HepG2 (cell line): ENCODE results near the gene HOXA7. TPM values are rescaled to one million over a fixed set of nuclear protein-coding genes. Genes with fewer than 3 reads are reported as not detected.
A peak's percentile ranks its signal among the peaks of the same experiment; 100 is the strongest.

Experiments used
- EZH2 ChIP-seq: conservative IDR thresholded peaks from 2 replicates; pipeline ENCODE4 v1.6.1; 2012; ENCODE audit warnings: mild to moderate bottlenecking, low read depth, low read length, moderate library complexity
- HNRNPLL ChIP-seq: fragments of 200-400 bp; formaldehyde crosslinking; IDR thresholded peaks from 2 replicates; pipeline ENCODE4 v1.6.1; 2017; ENCODE audit warnings: mild to moderate bottlenecking, low read depth, low read length; ENCODE audit not compliant: poor library complexity, severe bottlenecking
- HOXA9 ChIP-seq: sonication (generic); formaldehyde crosslinking; IDR thresholded peaks from 2 replicates; pipeline ENCODE4 v1.8.1; 2022; ENCODE audit warnings: missing genetic modification reagents, mild to moderate bottlenecking, moderate library complexity, borderline replicate concordance
- ISX ChIP-seq: sonication (generic); formaldehyde crosslinking; conservative IDR thresholded peaks from 2 replicates; pipeline ENCODE4 v1.5.0; 2020; ENCODE audit warnings: missing genetic modification reagents
- JDP2 ChIP-seq: sonication (generic); formaldehyde crosslinking; IDR thresholded peaks from 2 replicates; pipeline ENCODE4 v1.8.1; 2022; ENCODE audit warnings: missing genetic modification reagents, borderline replicate concordance
- JUND ChIP-seq: sonication (generic); formaldehyde crosslinking; IDR thresholded peaks from 2 replicates; pipeline ENCODE4 v1.8.0; 2022; ENCODE audit warnings: mild to moderate bottlenecking, missing genetic modification reagents
- NFATC3 ChIP-seq: sonication (generic); formaldehyde crosslinking; IDR thresholded peaks from 2 replicates; pipeline ENCODE4 v1.5.1; 2020; ENCODE audit warnings: mild to moderate bottlenecking, missing genetic modification reagents
- POLR2A ChIP-seq, 2 experiments: IDR thresholded peaks; 2 replicates each; pipeline ENCODE4 v1.6.1; 2011; ENCODE audit warnings: low read depth in 2 of 2, low read length in 2 of 2, mild to moderate bottlenecking in 1 of 2, moderate library complexity in 1 of 2; ENCODE audit not compliant: insufficient read depth in 1 of 2
- RBFOX2 ChIP-seq: fragments of 200-400 bp; formaldehyde crosslinking; IDR thresholded peaks from 2 replicates; pipeline ENCODE4 v1.6.1; 2017; ENCODE audit warnings: low read depth, mild to moderate bottlenecking, low read length
- RCOR2 ChIP-seq: IDR thresholded peaks from 2 replicates; pipeline ENCODE4 v1.6.1; 2016; ENCODE audit warnings: missing biosample characterization, missing genetic modification reagents
- SMARCC2 ChIP-seq: fragments of 450-650 bp; IDR thresholded peaks from 2 replicates; pipeline ENCODE4 v1.6.1; 2017; ENCODE audit warnings: antibody characterized with exemption, mild to moderate bottlenecking
- ZC3H13 ChIP-seq: sonication (generic); formaldehyde crosslinking; IDR thresholded peaks from 2 replicates; pipeline ENCODE4 v1.8.1; 2023; ENCODE audit warnings: mild to moderate bottlenecking, missing genetic modification reagents, moderate library complexity
- ZFP37 ChIP-seq: sonication (generic); formaldehyde crosslinking; IDR thresholded peaks from 2 replicates; pipeline ENCODE4 v1.4.0; 2020; ENCODE audit warnings: missing genetic modification reagents, borderline replicate concordance
- ZNF136 ChIP-seq: sonication (generic); formaldehyde crosslinking; IDR thresholded peaks from 2 replicates; pipeline ENCODE4 v1.8.1; 2022; ENCODE audit warnings: low read depth, mild to moderate bottlenecking, moderate library complexity, missing genetic modification reagents
- ZNF382 ChIP-seq: sonication (generic); formaldehyde crosslinking; IDR thresholded peaks from 2 replicates; pipeline ENCODE4 v1.5.0; 2020; ENCODE audit warnings: missing genetic modification reagents, mild to moderate bottlenecking, borderline replicate concordance
- ZNF564 ChIP-seq: sonication (generic); formaldehyde crosslinking; IDR thresholded peaks from 2 replicates; pipeline ENCODE4 v1.8.1; 2023; ENCODE audit warnings: mild to moderate bottlenecking, missing genetic modification reagents
- ZNF678 ChIP-seq: sonication (generic); formaldehyde crosslinking; IDR thresholded peaks from 2 replicates; pipeline ENCODE4 v1.4.0; 2020; ENCODE audit warnings: mild to moderate bottlenecking, missing genetic modification reagents
- ZNF749 ChIP-seq: sonication (generic); formaldehyde crosslinking; IDR thresholded peaks from 2 replicates; pipeline ENCODE4 v1.8.0; 2022; ENCODE audit warnings: mild to moderate bottlenecking, missing genetic modification reagents, moderate library complexity, borderline replicate concordance
- polyA plus RNA-seq, 8 experiments: library from polyadenylated mRNA; depleted of rRNA in 3 of 8; stranded (reverse) in 7 of 8; unstranded in 1 of 8; fragments of >200 nt; fragmentation: Illumina TruSeq in 4 of 8; extraction: Trizol in 4 of 8; gene quantifications; 2 replicates each; pipeline versions ENCODE4 v1.2.1 to v1.2.3, GENCODE V29; 2011 to 2016; ENCODE audit warnings: low read depth in 4 of 8, missing spikeins in 1 of 8, mixed read lengths in 1 of 8; ENCODE audit not compliant: insufficient read depth in 1 of 8
- total RNA-seq, 5 experiments: library from RNA; depleted of rRNA; stranded (reverse); fragments of >200 nt; fragmentation: Illumina TruSeq; extraction: Trizol; gene quantifications; 2 replicates each; pipeline ENCODE4 v1.2.3, GENCODE V29; 2016; ENCODE audit warnings: low read depth in 1 of 5
- TF ChIP-seq, protein P1 (sequence below): sonication (generic); formaldehyde crosslinking; IDR thresholded peaks from 2 replicates; pipeline ENCODE4 v1.4.0; 2020; ENCODE audit warnings: mild to moderate bottlenecking, missing genetic modification reagents
- TF ChIP-seq, protein P2 (sequence below): sonication (generic); formaldehyde crosslinking; IDR thresholded peaks from 2 replicates; pipeline ENCODE4 v1.4.0; 2020; ENCODE audit warnings: mild to moderate bottlenecking, missing genetic modification reagents
- TF ChIP-seq, protein P3 (sequence below): sonication (generic); formaldehyde crosslinking; IDR thresholded peaks from 2 replicates; pipeline ENCODE4 v1.9.0; 2021; ENCODE audit warnings: missing genetic modification reagents, borderline replicate concordance
- TF ChIP-seq, protein P4 (sequence below): sonication (generic); formaldehyde crosslinking; IDR thresholded peaks from 2 replicates; pipeline ENCODE4 v1.8.1; 2023; ENCODE audit warnings: mild to moderate bottlenecking, moderate library complexity, missing genetic modification reagents

The HOXA7 gene
- total and polyA plus RNA-seq, 2 of the 13 experiments (the other 11 are each of a cell fraction or from before 2014, with no cell fraction given): 0.05 TPM; not detected in 1

DNA sequence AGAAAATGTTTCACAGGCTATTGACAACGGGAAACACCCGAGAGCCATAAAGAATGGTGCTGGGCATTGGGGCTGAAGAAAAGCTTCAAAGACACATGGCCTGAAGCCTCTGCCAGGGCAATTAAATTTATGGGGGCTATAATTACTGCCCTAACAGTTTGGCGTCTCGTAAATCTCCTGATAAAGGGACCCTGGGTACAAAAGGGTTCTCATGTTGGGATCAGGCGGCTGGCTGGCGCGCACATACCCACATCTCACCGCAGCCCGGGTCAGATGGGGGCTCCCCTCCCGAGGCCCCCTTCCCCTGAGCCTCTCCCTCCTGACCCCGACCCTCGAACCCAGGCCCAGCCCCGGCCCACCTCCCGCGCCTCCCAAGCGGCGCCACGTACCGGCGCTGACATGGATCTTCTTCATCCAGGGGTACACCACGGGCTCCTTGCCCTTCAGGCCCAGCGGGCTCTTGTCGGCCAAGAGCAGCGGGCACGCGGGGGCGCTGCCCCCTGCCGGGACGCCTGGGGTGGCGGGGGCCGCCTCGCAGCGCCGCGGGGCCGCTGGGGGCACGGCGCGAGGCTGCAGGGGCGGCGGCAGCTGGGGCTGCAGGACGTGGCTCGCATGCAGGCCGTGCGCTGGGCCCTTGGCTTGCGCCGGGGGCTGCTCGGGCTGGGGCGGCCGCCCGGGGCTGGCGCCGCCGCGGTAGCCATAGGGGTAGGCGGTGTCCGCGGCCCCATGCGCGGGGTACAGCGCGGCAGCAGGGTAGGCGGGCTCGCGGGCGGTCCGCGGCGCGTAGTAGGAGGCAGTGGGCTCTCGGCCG is 26.5 kb downstream of the HOXA7 start (continued):
- TF ChIP-seq, protein P1, sequence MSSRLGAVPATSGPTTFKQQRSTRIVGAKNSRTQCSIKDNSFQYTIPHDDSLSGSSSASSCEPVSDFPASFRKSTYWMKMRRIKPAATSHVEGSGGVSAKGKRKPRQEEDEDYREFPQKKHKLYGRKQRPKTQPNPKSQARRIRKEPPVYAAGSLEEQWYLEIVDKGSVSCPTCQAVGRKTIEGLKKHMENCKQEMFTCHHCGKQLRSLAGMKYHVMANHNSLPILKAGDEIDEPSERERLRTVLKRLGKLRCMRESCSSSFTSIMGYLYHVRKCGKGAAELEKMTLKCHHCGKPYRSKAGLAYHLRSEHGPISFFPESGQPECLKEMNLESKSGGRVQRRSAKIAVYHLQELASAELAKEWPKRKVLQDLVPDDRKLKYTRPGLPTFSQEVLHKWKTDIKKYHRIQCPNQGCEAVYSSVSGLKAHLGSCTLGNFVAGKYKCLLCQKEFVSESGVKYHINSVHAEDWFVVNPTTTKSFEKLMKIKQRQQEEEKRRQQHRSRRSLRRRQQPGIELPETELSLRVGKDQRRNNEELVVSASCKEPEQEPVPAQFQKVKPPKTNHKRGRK: no peak
- TF ChIP-seq RBFOX2: peak; percentile 34; the same call in 1 of the 2 replicates
- peak in 1 of 2 experiments; percentile 41; a peak in 1 of 4 replicates for TF ChIP-seq POLR2A (IDR thresholded peaks at IDR 0.05; ENCODE audit: insufficient read depth in 1 of 2, low read depth in 2 of 2, low read length in 2 of 2)
- TF ChIP-seq, protein P2, sequence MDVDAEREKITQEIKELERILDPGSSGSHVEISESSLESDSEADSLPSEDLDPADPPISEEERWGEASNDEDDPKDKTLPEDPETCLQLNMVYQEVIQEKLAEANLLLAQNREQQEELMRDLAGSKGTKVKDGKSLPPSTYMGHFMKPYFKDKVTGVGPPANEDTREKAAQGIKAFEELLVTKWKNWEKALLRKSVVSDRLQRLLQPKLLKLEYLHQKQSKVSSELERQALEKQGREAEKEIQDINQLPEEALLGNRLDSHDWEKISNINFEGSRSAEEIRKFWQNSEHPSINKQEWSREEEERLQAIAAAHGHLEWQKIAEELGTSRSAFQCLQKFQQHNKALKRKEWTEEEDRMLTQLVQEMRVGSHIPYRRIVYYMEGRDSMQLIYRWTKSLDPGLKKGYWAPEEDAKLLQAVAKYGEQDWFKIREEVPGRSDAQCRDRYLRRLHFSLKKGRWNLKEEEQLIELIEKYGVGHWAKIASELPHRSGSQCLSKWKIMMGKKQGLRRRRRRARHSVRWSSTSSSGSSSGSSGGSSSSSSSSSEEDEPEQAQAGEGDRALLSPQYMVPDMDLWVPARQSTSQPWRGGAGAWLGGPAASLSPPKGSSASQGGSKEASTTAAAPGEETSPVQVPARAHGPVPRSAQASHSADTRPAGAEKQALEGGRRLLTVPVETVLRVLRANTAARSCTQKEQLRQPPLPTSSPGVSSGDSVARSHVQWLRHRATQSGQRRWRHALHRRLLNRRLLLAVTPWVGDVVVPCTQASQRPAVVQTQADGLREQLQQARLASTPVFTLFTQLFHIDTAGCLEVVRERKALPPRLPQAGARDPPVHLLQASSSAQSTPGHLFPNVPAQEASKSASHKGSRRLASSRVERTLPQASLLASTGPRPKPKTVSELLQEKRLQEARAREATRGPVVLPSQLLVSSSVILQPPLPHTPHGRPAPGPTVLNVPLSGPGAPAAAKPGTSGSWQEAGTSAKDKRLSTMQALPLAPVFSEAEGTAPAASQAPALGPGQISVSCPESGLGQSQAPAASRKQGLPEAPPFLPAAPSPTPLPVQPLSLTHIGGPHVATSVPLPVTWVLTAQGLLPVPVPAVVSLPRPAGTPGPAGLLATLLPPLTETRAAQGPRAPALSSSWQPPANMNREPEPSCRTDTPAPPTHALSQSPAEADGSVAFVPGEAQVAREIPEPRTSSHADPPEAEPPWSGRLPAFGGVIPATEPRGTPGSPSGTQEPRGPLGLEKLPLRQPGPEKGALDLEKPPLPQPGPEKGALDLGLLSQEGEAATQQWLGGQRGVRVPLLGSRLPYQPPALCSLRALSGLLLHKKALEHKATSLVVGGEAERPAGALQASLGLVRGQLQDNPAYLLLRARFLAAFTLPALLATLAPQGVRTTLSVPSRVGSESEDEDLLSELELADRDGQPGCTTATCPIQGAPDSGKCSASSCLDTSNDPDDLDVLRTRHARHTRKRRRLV: no peak
- no peak for TF ChIP-seq JUND (CRISPR knock-in tag)
- TF ChIP-seq, protein P3, sequence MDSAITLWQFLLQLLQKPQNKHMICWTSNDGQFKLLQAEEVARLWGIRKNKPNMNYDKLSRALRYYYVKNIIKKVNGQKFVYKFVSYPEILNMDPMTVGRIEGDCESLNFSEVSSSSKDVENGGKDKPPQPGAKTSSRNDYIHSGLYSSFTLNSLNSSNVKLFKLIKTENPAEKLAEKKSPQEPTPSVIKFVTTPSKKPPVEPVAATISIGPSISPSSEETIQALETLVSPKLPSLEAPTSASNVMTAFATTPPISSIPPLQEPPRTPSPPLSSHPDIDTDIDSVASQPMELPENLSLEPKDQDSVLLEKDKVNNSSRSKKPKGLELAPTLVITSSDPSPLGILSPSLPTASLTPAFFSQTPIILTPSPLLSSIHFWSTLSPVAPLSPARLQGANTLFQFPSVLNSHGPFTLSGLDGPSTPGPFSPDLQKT: no peak
- TF ChIP-seq ZNF678 (CRISPR knock-in tag): no peak
- no peak for TF ChIP-seq ISX (CRISPR knock-in tag)
- TF ChIP-seq HOXA9 (CRISPR knock-in tag): no peak
- TF ChIP-seq HNRNPLL: no peak
- TF ChIP-seq RCOR2 (CRISPR knock-in tag): no peak
- no peak for TF ChIP-seq ZC3H13 (CRISPR knock-in tag)
- TF ChIP-seq, protein P4, sequence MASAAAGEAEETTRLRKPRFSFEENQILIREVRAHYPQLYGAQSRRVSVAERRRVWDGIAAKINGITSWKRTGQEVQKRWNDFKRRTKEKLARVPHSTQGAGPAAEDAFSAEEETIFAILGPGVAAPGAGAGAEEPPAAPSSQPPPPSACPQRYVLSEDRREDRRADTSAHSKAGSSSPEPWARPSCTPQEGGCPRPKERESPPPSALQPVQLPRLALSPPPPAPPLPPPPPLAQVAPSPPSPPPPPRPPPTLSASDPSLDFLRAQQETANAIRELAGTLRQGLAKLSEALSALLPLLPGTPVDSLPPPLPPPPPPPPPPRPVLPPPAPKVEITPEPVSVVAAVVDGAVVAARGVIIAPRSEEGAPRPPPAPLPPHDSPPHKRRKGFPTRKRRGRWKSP (CRISPR knock-in tag): no peak
- no peak for TF ChIP-seq NFATC3 (CRISPR knock-in tag)
- TF ChIP-seq JDP2 (CRISPR knock-in tag): no peak
- TF ChIP-seq ZNF382 (CRISPR knock-in tag): no peak
- no peak for TF ChIP-seq ZNF136 (CRISPR knock-in tag)
- TF ChIP-seq ZNF749 (CRISPR knock-in tag): no peak
- no peak for TF ChIP-seq EZH2
- TF ChIP-seq ZFP37 (CRISPR knock-in tag): no peak
- TF ChIP-seq SMARCC2: no peak
- no peak for TF ChIP-seq ZNF564 (CRISPR knock-in tag)
